ENCODE data around the gene CWC27. TPM values are rescaled to one million over a fixed set of nuclear protein-coding genes. Genes with fewer than 3 reads are reported as not detected.
"Not testable (repeated sequence)": the region's sequence is repeated elsewhere in the genome, so short reads cannot be mapped to it uniquely, and the experiment has no call there.

The CWC27 gene
- total RNA-seq, 2 donors from 2014 or later = 9.1 to 12.1 TPM

DNA sequence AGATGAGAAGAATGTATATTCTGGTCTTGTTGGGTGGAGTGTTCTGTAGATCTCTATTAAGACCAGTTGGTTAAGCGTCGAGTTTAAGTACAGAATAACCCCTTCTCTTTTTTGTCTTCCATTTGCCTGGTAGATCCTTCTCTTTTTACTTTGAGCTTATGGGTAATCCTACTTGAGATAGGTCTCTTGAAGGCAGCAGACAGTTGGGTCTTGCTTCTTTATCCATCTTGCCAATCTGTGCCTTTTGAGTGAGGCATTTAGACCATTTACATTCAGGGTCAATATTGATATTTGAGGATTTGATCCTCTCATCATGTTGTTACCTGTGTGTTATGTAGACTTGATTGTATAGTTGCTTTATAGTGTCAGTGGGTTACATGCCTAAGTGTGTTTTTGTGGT is 152.7 kb downstream of the CWC27 start:
- peaks cover 0 to 26% of the 10 kb centered on the region in 2 donors for H3K9me3 ChIP-seq
- TF ChIP-seq, protein P1, sequence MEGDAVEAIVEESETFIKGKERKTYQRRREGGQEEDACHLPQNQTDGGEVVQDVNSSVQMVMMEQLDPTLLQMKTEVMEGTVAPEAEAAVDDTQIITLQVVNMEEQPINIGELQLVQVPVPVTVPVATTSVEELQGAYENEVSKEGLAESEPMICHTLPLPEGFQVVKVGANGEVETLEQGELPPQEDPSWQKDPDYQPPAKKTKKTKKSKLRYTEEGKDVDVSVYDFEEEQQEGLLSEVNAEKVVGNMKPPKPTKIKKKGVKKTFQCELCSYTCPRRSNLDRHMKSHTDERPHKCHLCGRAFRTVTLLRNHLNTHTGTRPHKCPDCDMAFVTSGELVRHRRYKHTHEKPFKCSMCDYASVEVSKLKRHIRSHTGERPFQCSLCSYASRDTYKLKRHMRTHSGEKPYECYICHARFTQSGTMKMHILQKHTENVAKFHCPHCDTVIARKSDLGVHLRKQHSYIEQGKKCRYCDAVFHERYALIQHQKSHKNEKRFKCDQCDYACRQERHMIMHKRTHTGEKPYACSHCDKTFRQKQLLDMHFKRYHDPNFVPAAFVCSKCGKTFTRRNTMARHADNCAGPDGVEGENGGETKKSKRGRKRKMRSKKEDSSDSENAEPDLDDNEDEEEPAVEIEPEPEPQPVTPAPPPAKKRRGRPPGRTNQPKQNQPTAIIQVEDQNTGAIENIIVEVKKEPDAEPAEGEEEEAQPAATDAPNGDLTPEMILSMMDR (IDR thresholded peaks at IDR 0.05) = no peak
- no peaks in the 10 kb centered on the region for H3K27me3 ChIP-seq
- H3K4me3 ChIP-seq = no peak overlapping the region
- H3K36me3 ChIP-seq = no peaks in the 10 kb centered on the region
- H3K27ac ChIP-seq = no peak overlapping the region
- H3K4me1 ChIP-seq = no peaks in the 10 kb centered on the region
- DNase-seq (ENCODE audit: low spot score) = no peak

DNA sequence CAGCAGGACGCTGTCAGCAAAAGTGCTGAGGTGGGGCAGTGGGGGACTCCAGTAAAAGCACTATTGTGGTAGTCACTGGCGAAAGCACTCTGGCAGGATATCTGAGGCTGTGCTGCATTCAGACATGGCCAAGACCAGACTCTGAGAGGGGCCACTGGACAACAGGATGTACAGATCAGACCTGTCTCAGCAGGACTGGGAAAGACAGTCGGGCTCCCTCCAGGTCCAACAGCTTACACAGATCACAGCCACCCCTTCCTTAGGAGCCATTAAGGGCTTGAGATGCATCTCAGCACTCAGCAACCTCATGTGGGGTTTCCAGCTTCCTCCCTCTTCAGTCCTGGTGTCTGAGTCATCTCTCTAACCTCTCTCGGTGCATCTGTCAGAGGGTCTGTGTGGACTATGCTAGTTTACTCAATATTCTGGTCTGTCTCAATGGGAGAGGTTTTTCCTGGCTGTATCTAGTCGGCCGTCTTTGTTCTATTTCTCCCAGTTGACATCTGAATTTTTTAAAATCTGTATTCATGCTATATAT is 154.5 kb downstream of the CWC27 start:
- no peak for DNase-seq (ENCODE audit: low spot score)
- TF ChIP-seq, protein P1 (IDR thresholded peaks at IDR 0.05) = no peak
- Histone ChIP-seq H3K36me3 (no peaks in the 10 kb centered on the region), H3K4me1 (no peaks in the 10 kb centered on the region), H3K27ac (no peak overlapping the region), H3K4me3 (no peak overlapping the region), H3K27me3 (no peaks in the 10 kb centered on the region), H3K9me3 (peaks cover 0 to 26% of the 10 kb centered on the region in 2 donors)

DNA sequence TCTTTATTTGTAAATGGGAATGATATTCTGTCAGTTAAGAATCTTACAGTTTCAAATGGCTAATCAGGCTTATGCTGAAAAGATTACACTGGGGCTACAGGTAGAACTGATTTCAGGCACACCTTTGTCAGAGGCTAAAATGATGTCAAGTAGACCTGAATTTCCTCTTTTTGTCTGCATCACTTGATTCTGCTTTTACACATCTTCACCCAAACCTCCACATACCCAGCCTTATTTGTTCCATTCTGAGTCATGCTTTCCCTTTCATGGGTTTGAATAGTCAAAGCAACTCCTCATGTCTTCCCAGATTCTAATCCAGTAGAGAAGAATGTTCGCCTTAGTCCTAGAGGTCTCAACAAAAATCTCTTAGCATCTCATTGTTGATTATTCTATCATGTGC is 156.4 kb downstream of the CWC27 start:
- H3K27me3 ChIP-seq = no peaks in the 10 kb centered on the region
- no peaks in the 10 kb centered on the region for H3K4me1 ChIP-seq
- TF ChIP-seq, protein P1 (IDR thresholded peaks at IDR 0.05) = no peak
- DNase-seq (ENCODE audit: low spot score) = no peak
- no peak overlapping the region for H3K27ac ChIP-seq
- peaks cover 0 to 18% of the 10 kb centered on the region in 2 donors for H3K9me3 ChIP-seq
- no peaks in the 10 kb centered on the region for H3K36me3 ChIP-seq
- H3K4me3 ChIP-seq = no peak overlapping the region

DNA sequence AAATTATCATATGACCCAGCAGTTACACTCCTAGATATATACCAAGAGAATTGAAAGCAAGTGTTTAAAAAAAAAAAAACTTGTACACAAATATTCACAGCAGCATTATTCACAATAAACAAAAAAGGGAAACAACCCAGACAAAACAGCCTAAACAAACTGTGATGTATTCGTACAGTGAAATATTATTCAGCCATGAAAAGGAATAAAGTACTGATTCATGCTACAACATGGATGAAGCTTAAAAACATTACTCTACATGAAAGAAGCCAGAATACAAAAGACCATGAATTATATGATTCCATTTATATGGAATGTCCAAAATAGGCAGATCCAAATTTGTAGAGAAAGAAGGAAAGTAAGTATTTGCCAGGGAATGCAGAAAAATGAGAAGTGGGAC is 161.1 kb downstream of the CWC27 start:
- Histone ChIP-seq H3K4me1 (no peaks in the 10 kb centered on the region), H3K36me3 (no peaks in the 10 kb centered on the region), H3K27ac (no peak overlapping the region), H3K9me3 (no peaks in the 10 kb centered on the region), H3K4me3 (no peak overlapping the region), H3K27me3 (no peaks in the 10 kb centered on the region)
- TF ChIP-seq, protein P1 (IDR thresholded peaks at IDR 0.05) = no peak
- DNase-seq (ENCODE audit: low spot score) = no peak

DNA sequence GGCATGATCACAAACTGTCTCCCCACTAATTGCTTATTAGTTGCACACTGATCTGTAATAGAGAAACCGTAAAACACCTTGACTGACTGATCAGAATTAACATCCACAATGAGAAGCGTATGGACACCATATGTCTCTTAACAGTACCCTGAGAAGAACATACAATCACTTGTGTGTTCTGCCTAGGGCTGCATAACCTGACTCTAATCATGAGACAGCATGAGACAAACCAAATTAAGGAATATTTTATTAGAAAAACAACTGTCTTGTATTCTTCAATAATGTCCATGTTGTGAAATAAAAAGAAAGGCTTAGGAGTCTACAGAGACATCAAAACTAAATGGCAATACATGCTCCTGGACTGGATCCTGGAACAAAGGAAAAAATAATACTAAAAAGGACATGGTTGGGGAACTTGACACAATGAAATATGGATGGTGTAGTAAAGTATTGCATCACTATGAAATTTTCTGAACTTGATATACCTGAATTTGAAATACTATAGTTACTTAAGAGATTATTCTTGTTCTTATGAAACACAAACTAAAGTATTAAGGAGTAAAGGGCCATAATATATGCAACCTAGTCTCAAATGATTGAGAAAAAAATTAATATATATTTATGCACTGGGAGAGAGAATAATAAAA is 162.1 kb downstream of the CWC27 start:
- H3K9me3 ChIP-seq = peaks cover 0 to 5% of the 10 kb centered on the region in 2 donors
- no peaks in the 10 kb centered on the region for H3K36me3 ChIP-seq
- TF ChIP-seq, protein P1 (IDR thresholded peaks at IDR 0.05) = no peak
- no peak for DNase-seq (ENCODE audit: low spot score)
- no peaks in the 10 kb centered on the region for H3K4me1 ChIP-seq
- no peak overlapping the region for H3K4me3 ChIP-seq
- no peak overlapping the region for H3K27ac ChIP-seq
- no peaks in the 10 kb centered on the region for H3K27me3 ChIP-seq

DNA sequence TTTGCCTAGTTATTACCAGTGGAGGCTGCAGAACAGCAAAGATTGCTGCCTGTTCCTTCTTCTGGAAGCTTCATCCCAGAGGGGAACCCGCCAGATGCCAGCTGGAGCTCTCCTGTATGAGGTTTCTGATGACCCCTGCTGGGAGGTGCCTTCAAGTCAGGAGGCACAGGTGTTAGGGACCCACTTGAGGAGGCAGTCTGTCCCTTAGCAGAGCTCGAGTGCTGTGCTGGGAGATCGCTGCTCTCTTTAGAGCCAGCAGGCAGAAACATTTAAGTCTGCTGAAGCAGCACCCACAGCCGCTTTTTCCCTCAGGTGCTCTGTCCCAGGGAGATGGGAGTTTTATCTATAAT is 170.7 kb downstream of the CWC27 start:
- H3K4me3 ChIP-seq; H3K36me3 ChIP-seq; H3K27me3 ChIP-seq; DNase-seq (ENCODE audit: low spot score); H3K4me1 ChIP-seq; H3K27ac ChIP-seq: not testable (repeated sequence)
- H3K9me3 ChIP-seq = peaks cover 0 to 24% of the 10 kb centered on the region in 2 donors

All from right atrium auricular region (tissue), 2 donors.